ENCODE measurements around the gene ANO3. TPM values are rescaled to one million over a fixed set of nuclear protein-coding genes. Genes with fewer than 3 reads are reported as not detected.

ANO3 gene
- 2.0 TPM for total RNA-seq

GRCh38 chr11:26331911-26332571 is at the start of gene ANO3:
ANO3 (plus strand) TSS chr11:26332130; CDS start chr11:26332276, 146 bp downstream.

DNA sequence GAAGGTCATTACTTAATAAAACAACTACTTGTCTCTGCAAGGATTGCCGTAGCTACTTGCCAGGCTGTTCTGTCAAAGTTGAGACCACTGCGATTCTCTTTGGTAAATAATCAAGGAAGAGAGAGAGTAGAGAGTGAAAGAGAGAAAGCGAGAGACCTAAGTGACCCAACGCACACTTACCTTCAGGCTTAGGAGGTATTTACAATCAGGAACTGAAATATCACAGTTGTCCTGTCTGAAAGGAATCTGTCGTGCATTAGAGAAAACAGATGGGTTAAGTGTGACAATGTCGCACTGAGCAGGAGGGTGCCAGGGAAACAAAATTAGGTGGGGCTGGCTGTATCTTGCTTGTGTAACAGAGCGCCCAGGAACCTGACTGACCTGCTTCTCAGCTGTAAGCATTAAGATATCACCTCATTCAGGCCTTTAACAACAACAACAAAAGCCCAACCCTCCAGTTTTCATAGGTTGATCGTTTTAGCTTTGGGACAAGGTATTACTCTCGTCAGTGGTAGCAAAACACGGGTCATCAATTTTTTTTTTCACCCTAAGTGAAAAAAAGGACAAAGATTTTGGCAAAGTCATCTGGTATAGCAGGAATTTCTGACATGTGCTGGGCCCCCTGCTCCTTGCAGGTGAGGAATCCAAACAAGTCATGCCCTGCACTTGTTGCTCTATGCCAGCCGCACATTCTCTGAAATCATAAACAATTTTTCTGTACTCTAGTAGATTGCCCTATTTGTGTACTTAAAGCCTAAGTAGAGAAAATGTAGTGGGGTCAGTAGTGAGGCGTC is 240.1 kb downstream of the ANO3 start, which contains the start of gene MUC15:
MUC15 (minus strand) TSS at position 403 of the 794 bp plus-strand sequence. CDS start 5,169 bp downstream, outside the sequence.

Other genes starting within 250 kb of the ANO3 start
- gene MUC15, start 240.1 kb downstream of the ANO3 start, total RNA-seq: 4.6 TPM